ENCODE data around the gene PACC1.
"Not testable (repeated sequence)": the region's sequence is repeated elsewhere in the genome, so short reads cannot be mapped to it uniquely, and the experiment has no call there.

PACC1 gene

DNA sequence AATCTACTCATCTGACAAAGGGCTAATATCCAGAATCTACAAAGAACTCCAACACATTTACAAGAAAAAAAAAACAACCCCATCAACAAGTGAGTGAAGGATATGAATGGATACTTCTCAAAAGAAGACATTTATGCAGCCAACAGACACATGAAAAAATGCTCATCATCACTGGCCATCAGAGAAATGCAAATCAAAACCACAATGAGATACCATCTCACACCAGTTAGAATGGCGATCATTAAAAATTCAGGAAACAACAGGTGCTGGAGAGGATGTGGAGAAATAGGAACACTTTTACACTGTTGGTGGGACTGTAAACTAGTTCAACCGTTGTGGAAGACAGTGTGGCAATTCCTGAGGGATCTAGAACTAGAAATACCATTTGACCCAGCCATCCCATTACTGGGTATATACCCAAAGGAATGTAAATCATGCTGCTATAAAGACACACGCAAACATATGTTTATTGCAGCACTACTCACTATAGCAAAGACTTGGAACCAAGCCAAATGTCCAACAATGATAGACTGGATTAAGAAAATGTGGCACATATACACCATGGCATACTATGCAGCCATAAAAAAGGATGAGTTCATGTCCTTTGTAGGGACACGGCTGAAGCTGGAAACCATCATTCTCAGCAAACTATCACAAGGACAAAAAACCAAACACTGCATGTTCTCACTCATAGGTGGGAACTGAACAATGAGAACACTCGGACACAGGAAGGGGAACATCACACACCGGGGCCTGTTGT, 18.8 kb downstream of the PACC1 start:
- not testable (repeated sequence) for DNase-seq

DNA sequence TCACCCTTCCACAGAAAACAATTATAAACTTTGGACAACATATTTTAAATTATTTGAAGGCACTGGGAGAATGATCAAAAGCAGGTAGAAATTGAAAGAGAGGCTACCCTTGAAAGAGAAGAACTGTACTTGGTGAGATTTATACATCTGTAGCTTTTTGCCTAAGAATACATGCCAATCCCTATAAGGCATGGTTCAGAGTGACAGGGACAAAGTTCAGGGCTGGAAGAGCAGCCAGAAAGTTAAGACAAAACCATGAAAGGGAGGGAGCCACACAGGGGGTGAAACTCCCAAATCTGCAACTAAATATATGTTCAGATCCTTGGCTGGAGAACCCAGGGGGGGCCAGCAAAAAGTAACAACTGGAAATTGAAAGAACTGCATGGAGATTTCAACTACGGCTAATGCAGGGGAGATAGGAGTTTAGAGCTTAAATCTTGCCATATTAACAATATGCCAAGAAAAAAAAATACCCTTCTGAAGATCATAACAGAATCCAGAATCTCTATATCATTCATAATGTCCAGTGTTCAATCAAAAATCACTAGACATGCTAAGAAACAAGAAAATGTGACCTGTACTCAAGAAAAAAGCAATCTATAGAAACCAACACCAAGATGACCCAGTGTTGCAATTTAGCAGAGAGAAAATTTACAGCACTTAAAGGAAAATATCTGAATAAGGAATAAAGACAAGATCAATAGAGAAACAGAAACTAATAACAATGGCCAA, 25.5 kb downstream of the PACC1 start:
- no peak for DNase-seq

DNA sequence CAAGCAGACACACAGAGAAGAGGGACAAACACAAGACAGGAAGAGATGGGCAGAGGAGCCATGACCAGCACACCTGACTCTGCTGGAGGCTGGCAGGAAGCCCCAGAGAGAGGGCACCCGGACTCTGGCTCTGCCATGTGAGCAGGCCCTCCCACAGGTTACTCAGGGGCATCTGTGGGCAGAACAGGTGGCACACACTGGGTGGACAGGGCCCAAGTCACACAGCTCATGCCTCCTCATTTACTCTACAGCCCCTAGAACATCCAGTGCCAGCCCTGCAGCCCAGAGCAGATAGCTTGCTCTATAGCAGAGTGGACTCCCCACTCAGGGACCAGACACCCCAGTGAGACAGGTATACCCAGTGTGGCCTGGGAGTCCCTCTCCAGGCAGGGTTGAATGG, 28.7 kb downstream of the PACC1 start:
- no peak for DNase-seq

DNA sequence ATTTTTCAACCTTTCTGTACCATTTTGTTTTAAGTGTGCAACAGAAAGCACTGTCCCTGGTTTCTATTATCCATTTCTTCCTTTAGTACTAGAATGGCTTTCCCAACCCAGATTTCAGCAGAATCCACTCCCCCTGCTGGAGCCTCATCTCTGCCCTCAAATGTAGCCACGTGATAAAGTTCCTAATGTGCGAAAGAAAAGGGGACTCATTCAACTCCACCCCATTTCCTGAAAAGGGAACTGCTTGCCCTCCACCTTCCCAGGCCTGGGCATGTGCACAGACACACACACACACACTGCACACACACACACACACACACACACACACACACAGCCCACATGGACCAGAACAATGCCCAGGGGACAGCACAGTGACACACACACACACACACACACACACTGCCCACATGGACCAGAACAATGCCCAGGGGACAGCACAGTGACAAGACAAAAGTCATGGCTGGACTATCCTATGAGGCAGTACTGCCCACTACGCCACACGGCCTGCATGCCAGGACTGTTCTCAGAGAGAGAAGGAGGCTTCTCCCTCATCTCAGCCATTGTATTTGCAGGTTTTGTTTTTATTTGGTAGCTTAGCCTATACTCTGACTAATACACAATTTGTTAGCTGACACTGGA, 33.2 kb downstream of the PACC1 start:
- no peak for DNase-seq

DNA sequence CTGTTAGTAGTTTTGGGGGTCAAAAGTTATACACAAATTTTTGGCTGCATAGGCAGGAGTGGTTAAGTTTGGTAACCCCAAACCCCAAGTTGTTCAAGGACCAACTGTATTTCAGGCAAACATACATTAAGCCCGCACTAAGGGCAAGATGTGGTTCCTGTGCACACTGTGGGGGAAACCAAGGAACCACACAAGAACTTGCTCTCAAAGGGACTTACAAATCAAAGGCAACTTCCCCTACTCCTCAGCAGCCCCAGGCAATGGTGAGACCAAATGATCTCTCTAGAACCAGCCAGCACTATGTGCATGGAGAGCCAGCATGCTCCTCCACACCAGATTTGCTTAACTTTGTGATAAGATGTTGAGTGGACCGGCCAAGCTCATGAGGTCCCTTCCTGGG, 35.3 kb downstream of the PACC1 start:
- DNase-seq: no peak

- DNase-seq: no peak
Observed at GRCh38 chr1:212377644-212378043, 37.0 kb downstream of the PACC1 start.

DNA sequence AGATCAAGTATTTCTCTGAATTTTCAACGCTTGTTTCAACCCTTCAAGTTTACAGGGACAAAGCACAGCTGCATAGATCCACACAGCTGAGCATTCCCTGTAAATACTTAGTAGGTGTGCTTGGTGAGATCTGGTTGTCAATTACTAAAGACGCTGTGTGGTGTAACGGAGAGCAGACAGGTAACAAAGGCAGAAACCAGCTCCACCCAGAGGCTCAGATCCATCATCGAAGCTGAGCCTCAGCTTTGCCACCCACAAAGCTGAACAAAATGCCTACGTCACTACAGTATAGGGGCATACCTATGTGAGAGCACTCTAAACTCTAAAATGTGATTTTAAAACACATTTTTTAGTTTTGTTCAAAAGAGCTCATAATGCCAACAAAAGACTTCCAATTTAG, 38.7 kb downstream of the PACC1 start:
- no peak for DNase-seq

DNA sequence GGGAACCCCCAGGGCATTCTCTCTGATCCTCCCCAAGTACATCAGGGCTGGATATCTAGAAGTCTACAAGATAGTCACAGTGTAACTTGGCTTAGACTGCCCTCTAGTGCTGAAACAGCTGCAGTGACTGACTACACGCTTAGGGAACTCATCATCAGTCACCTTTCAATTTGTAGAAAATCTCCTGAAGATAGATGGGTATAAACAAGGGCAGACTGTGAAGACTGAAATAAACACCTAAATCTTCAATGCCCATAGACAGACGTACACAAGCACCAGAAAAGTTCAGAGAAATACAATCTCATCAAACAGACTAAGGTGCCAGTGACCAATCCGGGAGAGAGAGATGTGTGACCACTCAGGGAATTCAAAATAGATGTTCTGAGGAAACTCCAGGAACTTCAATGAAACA, 46.6 kb downstream of the PACC1 start:
- peak; percentile 34 for DNase-seq

- DNase-seq: no peak
Observed at GRCh38 chr1:212367474-212368072, 47.1 kb downstream of the PACC1 start.

DNA sequence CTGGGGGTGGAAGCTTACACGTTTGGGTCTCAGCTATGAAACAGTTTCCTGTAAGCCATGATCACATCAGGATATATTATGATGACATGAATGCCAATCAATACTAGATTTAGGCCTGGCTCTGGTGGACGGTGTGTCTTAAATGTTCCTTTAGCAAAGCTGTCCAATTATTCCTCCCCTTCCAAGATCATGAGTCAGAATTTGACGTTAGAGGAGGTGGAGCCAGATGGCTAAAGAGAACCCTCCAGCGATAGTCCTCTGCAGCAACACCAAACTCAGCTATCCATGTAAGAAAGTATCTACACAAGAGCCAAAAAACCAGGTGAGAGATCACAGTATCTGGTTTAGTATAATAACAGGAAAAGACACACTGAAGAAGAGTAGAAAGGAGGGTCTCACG, 47.8 kb downstream of the PACC1 start:
- no peak for DNase-seq

DNA sequence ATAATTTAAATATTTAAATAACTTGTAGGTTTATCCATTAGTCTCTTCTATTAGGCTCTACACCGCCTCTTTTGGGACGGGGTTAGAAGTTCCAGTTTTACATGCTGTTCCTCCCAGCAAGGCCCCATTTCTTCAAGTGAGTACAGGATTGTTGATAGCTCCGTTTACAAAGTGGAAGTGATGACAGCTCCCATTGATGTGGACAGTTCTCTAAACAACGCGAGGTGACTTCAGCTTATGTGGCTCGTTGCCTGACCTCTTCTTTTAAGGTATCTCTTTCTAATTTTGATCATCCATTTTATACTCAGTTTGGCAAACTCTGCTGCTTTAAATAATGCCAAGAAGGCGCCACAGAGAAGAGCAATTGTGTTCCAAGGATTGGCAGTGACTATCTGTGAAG, 49.7 kb downstream of the PACC1 start:
- DNase-seq: no peak

GRCh38 chr1:212359794-212360479, 54.7 kb downstream of the PACC1 start:
- DNase-seq: no peak

GRCh38 chr1:212355230-212355969, 59.3 kb downstream of the PACC1 start:
- DNase-seq: no peak

DNA sequence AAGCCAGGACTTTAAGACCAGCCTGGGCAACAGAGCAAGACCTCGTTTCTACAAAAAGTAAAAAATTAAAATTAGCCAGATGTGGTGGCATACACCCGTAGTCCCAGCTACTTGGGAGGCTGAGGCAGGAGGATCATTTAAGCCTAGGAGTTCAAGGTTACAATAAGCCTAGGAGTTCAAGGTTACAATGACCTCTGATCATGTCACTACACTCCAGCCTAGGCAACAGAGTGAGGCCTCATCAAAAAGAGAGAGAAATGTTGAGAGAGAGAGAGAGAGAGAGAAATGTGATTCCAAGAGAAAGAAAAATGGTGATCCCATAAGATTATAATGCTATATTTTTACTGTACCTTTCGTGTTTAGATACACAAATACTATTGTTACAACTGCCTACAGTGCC, 60.2 kb downstream of the PACC1 start:
- no peak for DNase-seq

DNA sequence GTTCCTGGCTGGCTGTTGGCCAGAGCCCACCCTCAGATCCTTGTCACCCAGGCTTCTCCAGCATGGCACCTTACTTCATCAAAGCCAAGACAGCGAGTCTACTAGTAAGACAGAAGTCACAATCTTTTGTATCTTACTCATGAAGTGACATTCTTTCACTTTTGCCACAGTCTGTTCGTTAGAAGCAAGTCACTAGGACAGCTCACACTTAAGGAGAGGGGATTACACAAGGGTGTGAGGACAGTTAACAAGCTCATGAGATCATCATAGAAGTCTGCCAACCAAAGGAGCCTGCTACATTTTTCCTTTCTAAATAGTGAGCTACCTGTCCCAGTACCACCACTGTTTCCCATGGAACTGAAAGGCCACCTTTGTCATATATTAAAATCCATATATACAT, 61.5 kb downstream of the PACC1 start:
- DNase-seq: no peak

DNA sequence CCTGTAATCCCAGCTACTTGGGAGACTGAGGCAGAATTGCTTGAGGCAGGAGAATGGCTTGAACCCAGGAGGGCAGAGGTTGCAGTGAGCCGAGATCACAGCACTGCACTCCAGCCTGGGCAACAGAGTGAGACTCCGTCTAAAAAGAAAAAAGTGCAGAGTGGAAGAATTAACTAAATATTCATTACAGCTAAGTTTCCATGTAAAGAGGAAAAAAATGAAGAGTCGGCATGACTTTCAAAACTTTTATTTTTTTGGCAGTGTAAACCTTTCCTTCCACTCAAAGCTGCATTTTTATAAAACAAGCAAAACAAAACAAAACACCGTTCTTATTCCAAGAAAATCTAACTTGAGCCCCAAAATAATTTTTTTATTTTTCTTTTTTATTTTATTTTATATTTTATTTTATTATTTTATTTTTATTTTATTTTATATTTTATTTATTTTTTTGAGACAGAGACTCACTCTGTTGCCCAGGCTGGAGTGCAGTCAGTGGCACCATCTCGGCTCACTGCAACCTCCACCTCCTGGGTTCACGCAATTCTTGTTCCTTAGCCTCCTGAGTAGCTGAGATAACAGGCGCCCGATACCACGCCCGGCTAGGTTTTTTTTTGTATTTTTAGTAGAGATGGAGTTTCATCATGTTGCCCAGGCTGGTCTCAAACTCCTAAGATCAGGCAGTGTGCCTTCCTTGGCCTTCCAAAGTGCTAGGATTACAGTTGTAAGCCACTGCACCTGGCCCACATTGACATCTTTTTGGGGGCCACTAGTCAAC, 62.9 kb downstream of the PACC1 start:
- DNase-seq: no peak

DNA sequence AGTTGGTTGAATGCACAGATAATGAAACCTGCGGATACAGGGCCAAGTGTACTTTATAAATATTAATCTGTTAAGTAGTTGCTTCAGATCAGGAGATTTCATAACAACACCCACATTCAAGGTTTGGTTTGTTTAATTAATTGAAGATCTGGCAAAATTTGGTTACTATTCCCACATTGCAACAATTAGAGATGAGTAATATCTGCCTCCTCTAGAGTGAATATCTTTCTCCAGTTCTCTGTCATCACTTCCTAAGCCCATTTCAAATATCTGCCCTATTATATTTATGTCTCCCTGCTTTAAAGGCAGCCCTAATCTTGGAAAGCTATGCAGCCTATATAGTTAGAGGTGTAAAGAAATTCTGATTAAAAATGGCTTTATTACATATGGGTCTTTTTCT, 68.1 kb downstream of the PACC1 start:
- no peak for DNase-seq

GRCh38 chr1:212344905-212345304, 69.8 kb downstream of the PACC1 start:
- no peak for DNase-seq

DNA sequence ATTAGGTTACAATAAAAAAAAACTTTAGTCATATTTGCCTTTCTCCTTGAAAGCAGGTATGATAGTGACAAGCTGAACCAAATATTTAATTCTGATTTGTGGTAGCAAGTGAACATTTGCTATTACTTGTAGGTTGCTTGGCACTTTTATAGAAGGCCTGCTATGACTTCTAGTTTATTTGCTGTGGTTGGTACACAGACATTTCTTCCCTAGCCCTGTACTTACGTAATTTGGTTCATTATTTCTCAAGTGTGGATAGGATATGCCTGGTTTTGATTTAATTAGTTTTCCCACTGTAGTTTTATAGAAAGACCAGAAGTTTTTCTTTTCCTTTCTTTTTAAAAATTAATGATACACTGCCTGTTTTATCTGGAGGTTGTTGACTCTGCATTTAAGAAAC, 73.6 kb downstream of the PACC1 start:
- DNase-seq: no peak

GRCh38 chr1:212329105-212329504, 85.6 kb downstream of the PACC1 start:
- no peak for DNase-seq

GRCh38 chr1:212328248-212328647, 86.4 kb downstream of the PACC1 start:
- DNase-seq: no peak

DNA sequence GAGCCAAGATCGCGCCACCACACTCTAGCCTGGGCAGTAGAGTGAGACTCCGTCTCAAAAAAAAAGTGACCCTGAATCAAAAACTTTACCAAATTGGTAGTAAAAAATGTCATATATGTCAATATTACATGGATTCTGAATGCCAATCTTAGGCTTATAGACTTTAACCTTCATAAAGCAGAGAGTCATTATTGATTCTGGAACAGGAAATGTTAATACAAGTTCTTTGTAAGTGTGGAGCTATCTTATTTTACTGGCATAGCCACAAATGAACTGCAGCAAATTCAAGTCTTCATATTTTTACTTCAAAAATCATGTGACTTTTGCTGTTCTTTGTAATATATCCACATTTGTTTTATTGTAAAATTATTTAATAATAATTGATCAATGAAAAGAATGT, 88.1 kb downstream of the PACC1 start:
- no peak for DNase-seq
